ENCODE results near the gene SNRK. TPM values are rescaled to one million over a fixed set of nuclear protein-coding genes. Genes with fewer than 3 reads are reported as not detected.

SNRK gene
- polyA plus RNA-seq, 3 donors: 45.5 to 53.1 (median 53.1) TPM

DNA sequence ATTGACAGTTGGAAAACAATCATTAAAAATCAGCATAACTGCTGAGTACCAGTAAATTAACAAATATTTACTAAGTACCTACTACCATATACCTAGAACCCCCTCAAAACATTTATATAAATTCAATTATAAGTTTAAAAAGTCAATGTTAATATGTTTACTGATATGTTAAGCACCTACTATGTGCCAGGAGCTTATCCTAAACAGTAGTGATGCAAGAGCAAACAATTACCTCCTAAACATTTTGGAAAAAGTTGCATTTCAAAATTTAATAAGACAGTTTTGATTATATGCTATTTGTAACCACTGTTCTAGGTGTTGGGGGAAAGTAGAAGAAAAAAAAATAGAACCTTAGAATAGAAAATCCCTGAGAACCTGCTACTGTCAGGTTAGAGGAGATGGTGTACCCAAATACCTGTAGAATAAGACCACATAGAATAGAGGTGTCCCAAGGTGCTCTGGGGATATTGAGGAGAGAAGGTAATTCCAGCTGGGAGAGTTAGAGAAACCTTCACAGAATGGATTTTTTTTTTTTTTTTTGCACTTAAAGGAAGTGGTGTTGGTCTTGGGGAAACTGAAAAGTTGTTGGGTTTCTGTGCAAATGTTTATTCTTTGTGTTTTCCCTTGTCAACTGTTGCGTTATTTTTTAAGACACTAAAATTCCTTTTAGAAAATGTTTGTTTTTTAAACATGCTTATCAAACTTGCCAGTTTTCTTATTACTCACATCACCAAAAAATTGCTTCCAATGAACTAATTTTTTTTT is 16.0 kb downstream of the SNRK start:
- no peak for DNase-seq

DNA sequence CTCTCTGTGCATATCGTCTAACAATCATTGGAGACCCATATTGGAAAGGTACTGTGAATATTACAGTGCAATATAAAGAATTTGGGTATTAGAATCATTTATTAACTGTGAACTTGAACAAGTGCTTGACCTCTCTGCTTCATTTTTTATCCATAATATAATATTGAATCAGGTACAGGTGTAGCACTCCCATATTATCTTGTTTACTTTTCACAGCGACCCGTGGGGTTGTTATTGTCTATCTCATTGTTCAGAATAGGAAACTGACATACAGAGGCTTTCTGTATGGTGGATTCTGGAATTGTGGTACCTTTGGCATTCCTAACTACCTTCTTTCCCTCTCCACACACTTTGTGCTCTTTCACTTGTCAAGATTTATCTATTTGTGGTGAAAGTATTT is 17.8 kb downstream of the SNRK start:
- no peak for DNase-seq

- no peak for DNase-seq
These were observed 20.9 kb downstream of the SNRK start for GRCh38 chr3:43307226-43307625.

DNA sequence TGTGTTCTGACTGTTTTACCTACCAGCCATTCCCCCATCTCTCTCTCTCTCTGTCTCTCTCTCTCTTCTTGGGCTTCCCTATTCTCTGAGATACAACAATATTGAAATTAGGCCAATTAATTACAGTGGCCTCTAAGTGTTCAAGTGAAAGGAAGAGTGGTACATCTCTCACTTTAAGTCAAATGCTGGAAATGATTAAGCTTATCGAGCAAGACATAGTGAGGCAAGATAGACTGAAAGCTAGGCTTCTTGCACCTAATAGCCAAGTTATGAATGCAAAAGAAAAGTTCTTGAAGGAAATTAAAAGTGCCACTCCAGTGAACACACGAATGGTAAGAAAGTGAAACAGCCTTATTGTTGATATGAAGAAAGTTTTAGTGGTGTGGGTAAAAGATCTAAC is 21.3 kb downstream of the SNRK start:
- DNase-seq: no peak

- no peak for DNase-seq
These were observed 23.3 kb downstream of the SNRK start for GRCh38 chr3:43309372-43310305.

DNA sequence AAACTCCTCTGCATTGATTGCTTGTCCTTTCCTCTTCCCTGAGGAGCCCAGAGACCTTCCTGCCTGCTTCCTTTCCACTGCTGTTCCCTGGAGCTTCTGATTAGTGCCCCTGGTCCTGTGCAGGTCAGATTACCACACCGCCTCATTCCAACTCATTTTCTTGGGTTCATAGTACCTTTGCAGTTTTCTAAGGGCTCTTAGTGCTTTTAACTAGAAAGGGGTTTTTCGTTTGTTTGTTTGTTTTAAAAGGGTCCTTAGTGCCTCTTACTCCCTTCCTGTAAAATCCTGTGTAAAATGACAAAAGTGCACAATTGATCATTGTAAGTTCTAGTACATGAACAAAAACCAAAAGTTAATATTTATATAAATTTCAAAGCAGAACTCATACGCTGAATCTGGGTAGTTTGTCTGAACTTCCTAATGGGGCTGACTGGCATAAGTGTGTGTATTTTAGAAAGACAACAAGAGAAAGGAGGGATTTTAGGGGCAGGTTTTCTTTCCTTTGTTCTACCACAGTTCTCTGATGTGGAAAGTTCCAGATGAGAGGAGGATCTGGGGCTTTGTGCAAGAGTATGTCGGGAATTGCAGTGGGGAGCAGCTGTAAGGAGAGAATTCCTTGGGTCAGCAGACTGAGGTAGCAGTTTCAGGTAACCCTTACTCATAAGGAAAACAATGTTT is 30.6 kb downstream of the SNRK start:
- peak; percentile 36 for DNase-seq

- DNase-seq: peak; percentile 29
These were observed 31.3 kb downstream of the SNRK start for GRCh38 chr3:43317461-43318316.

GRCh38 chr3:43319376-43319775 is 33.0 kb downstream of the SNRK start:
- DNase-seq: no peak

DNA sequence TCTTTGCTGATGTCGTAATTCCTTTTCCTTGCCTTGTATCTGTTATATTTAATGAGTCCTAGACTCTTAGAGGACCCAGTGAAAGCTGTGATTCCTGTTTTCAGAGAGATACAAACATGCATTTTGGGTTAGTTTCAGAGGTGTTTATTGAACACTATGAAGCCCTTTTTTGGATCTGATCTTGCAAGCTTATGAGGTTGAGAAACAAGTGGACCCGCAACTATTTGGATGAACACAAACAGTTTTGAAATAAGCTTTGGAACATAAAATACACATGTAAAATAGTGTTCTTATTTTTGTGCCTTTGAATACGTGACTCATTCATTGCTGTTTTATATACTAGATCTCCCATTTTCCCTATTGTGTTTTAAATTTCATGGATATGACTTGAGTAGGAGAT is 33.5 kb downstream of the SNRK start:
- DNase-seq: no peak

DNA sequence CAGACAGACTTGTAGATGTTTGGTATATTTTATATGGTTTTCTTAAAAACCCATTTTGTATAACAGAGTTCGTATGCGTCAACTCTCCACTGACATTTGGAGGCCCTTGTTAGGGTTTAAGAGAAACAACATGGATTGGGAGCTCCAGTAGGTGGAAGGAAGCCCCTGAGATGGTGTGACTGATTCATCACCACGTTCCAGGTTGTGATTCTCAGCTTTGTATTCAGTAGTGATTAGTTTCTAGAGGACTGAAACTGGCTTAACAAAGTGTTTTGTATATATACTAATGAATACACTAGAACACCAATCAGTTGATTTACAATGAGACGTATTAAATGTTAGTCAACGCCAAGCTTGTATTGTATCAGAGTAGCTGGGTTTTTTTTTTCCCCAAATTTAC is 33.9 kb downstream of the SNRK start:
- no peak for DNase-seq

DNA sequence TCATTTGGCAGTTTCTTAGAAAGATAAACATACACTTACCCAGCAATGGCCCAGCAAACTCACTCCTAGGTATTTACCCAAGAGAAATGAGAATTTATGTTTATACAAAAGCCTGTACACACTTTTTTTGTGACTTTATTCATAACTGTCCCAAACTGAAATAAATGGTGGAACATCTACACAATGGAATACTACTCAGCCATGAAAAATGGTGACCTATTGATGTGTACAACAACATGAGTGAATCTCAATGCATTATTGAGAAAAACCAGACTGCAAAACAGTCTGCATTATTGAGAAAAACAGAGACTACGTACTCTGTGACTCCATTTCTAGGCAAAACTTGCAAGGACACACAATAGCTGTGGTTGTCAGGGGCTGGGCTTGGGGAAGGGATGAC is 37.2 kb downstream of the SNRK start:
- no peak for DNase-seq

- no peak for DNase-seq
These were observed 40.7 kb downstream of the SNRK start for GRCh38 chr3:43326891-43327581.

DNA sequence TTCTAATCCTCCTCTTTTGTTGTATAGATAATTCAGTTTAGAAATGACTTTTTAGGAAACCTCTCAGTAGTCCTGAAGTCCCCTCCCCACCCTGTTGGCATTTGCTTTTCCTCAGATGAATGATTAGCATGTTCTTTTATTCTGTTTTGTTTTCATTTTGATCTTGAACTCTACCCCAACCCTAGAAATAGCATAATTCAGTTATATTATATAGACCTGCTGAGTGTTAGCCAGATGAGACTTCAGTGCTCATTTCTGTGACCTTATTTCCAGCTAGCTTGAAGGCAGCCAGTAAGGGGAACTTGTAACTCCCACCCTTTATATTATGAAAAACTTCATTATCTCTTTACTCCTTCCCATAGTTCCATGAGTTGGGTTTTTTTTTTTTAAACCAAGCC is 41.2 kb downstream of the SNRK start:
- no peak for DNase-seq

GRCh38 chr3:43328653-43329052 is 42.3 kb downstream of the SNRK start:
- DNase-seq: no peak

- DNase-seq: no peak
These were observed 44.6 kb downstream of the SNRK start for GRCh38 chr3:43330981-43331380.

GRCh38 chr3:43331381-43331780 is 45.0 kb downstream of the SNRK start:
- DNase-seq: no peak

DNA sequence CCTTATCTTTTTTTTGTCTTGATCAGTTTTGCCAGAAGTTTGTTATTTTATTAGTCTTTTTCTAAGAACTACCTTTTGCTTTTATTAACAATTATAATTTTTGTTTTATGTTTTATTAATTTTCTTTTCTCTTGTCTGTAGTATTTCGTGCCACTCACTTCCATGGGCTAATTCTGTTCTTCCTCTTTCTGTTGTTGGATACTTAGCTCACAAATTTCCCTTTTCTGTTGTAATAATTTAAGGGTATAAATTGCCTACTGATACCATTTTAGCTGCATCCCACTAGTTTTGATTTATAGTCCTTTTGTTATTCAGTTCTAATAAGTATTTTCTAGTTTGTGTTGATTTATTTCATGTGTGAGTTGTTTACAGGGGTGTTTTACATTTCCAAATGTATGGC is 48.6 kb downstream of the SNRK start:
- no peak for DNase-seq

DNA sequence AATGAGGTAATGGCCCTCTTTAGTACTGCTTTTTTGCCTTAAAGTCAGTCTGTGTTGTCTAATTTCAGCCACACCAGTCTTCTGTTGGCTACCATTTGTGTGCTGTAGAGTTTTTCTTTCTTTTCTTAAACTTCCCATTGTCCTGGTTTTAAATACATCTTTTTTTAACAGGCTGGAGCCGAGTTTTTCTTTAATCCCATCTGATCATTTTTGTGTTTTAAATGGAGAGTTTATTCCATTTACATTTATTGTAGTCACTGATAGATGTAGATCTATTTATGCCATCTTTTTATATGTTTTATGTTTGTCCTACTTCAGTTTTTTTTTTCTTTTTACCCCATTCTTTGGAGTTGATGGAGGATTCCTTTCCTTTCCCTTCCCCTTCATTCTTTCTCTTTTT is 49.5 kb downstream of the SNRK start:
- no peak for DNase-seq

DNA sequence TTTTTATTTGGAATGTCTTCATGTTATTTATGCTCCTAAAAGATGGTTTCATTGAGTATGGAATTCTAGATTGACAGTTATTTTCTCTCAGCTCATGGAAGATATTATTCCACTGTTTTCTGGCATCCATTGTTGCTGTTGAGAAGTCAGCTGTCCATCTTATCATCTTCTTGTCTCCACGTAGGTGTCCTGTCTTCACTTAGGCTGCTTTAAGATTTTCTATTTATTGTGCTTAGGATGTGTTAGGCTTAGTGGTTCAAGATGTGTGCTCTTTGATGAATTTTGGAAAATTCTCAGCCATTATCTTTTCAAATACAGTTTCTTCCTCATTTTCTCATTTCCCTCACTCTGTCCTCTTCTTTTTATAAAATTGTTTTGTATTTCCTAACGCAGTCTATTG is 52.0 kb downstream of the SNRK start:
- DNase-seq: no peak

- no peak for DNase-seq
These were observed 54.1 kb downstream of the SNRK start for GRCh38 chr3:43340403-43340802.

GRCh38 chr3:43341788-43342187 is 55.4 kb downstream of the SNRK start:
- no peak for DNase-seq

Measured in renal pelvis (tissue), 4 donors.